ENCODE measurements around the gene TRIM47. TPM values are rescaled to one million over a fixed set of nuclear protein-coding genes. Genes with fewer than 3 reads are reported as not detected.

TRIM47 gene
- total RNA-seq, 1 experiment from 2014 or later: 6.9 TPM

GRCh38 chr17:75829747-75830146 is 48.6 kb downstream of the TRIM47 start:
- H3K27ac Mint-ChIP-seq: no peak overlapping the region
- TF ChIP-seq, protein P1, sequence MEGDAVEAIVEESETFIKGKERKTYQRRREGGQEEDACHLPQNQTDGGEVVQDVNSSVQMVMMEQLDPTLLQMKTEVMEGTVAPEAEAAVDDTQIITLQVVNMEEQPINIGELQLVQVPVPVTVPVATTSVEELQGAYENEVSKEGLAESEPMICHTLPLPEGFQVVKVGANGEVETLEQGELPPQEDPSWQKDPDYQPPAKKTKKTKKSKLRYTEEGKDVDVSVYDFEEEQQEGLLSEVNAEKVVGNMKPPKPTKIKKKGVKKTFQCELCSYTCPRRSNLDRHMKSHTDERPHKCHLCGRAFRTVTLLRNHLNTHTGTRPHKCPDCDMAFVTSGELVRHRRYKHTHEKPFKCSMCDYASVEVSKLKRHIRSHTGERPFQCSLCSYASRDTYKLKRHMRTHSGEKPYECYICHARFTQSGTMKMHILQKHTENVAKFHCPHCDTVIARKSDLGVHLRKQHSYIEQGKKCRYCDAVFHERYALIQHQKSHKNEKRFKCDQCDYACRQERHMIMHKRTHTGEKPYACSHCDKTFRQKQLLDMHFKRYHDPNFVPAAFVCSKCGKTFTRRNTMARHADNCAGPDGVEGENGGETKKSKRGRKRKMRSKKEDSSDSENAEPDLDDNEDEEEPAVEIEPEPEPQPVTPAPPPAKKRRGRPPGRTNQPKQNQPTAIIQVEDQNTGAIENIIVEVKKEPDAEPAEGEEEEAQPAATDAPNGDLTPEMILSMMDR (conservative IDR thresholded peaks at IDR 0.05): no peak
- Histone ChIP-seq H3K23ac (ENCODE audit: insufficient read length, low read depth, low read length) (no peak overlapping the region), H4K8ac (replicated peaks; ENCODE audit: insufficient read length, low read depth, low read length) (no peak overlapping the region), H2BK120ac (ENCODE audit: low read depth, low read length, poor library complexity, severe bottlenecking) (no peak overlapping the region), H3K18ac (ENCODE audit: insufficient read length, low read depth, low read length) (no peak overlapping the region), H2BK5ac (ENCODE audit: insufficient read length, low read length) (no peak overlapping the region), H2BK15ac (ENCODE audit: low read depth, low read length) (no peak overlapping the region), H3K23me2 (ENCODE audit: insufficient read length, low read depth, low read length, poor library complexity, severe bottlenecking) (no peaks in the 10 kb centered on the region), H3K4me2 (ENCODE audit: insufficient read depth, insufficient read length, low read length) (no peak overlapping the region), H3K9me3 (ENCODE audit: control insufficient read depth, low read depth, low read length) (no peaks in the 10 kb centered on the region), H3T11ph (ENCODE audit: low read length) (no peak overlapping the region), H4K20me1 (ENCODE audit: control insufficient read depth, insufficient read depth, insufficient read length) (no peaks in the 10 kb centered on the region), H3K56ac (ENCODE audit: insufficient read length, low read depth, low read length) (no peak overlapping the region), H2BK20ac (ENCODE audit: low read depth, low read length, poor library complexity, severe bottlenecking) (no peak overlapping the region), H3K27me3 (ENCODE audit: insufficient read depth, low read length) (no peaks in the 10 kb centered on the region), H2AK5ac (ENCODE audit: insufficient read length, low read length) (no peak overlapping the region), H2AFZ (ENCODE audit: low read length) (no peak overlapping the region), H4K91ac (ENCODE audit: insufficient read length, low read depth, low read length) (no peak overlapping the region), H3K4ac (ENCODE audit: low read depth, low read length) (no peak overlapping the region), H3K14ac (ENCODE audit: insufficient read depth, low read length) (no peak overlapping the region), H3K9ac (ENCODE audit: extremely low read depth, insufficient read length, low read length) (no peak overlapping the region), H3K4me1 (ENCODE audit: insufficient read depth, low read length) (peaks cover 5% of the 10 kb centered on the region; the same call in 1 of the 2 replicates), H4K5ac (ENCODE audit: insufficient read length, low read depth, low read length) (no peak overlapping the region), H3K79me1 (ENCODE audit: insufficient read depth, low read depth, low read length, poor library complexity, severe bottlenecking) (no peaks in the 10 kb centered on the region), H3K79me2 (ENCODE audit: insufficient read depth, low read length) (no peaks in the 10 kb centered on the region), H2BK12ac (ENCODE audit: insufficient read length, low read depth, low read length) (no peak overlapping the region), H3K27ac (ENCODE audit: insufficient read length, low read depth, low read length) (no peak overlapping the region)
- no peaks in the 10 kb centered on the region for H3K9me3 Mint-ChIP-seq
- H3K4me1 Mint-ChIP-seq: peaks cover 28 to 38% of the 10 kb centered on the region in 2 experiments
- WGBS (ENCODE audit: extremely low coverage, insufficient read length, low lambda C conversion rate): no CpG with 5 or more reads among the region's 7 CpGs
- H3K4me3 Mint-ChIP-seq: no peak overlapping the region; a peak in 1 of 5 replicates
- no peaks in the 10 kb centered on the region for H3K27me3 Mint-ChIP-seq (ENCODE audit: low read depth)
- peaks cover 0 to 6% (median 3%) of the 10 kb centered on the region in 3 experiments; a peak in 3 of 7 replicates for H3K36me3 Mint-ChIP-seq (ENCODE audit: insufficient read depth in 1 of 3, low read depth in 3 of 3)
- DNase-seq: no peak

All from H9 (cell line).